ENCODE measurements around the gene DLX6.
"Not testable (repeated sequence)": the region's sequence is repeated elsewhere in the genome, so short reads cannot be mapped to it uniquely, and the experiment has no call there.

The DLX6 gene

GRCh38 chr7:97024209-97025129 lies 19.1 kb downstream of the DLX6 start, which contains the start of gene DLX5:
DLX5 (minus strand) TSS chr7:97024831; CDS start chr7:97024623, 208 bp downstream.
- DNase-seq (ENCODE audit: low spot score): no peak

GRCh38 chr7:97025130-97025499 lies 19.8 kb downstream of the DLX6 start:
- no peak for DNase-seq (ENCODE audit: low spot score)

GRCh38 chr7:97025983-97026714 lies 20.8 kb downstream of the DLX6 start:
- DNase-seq (ENCODE audit: low spot score): no peak

GRCh38 chr7:97026715-97027426 lies 21.5 kb downstream of the DLX6 start:
- no peak for DNase-seq (ENCODE audit: low spot score)

GRCh38 chr7:97027427-97028234 lies 22.3 kb downstream of the DLX6 start:
- DNase-seq (ENCODE audit: low spot score): peak; percentile 47

GRCh38 chr7:97034213-97034852 lies 29.0 kb downstream of the DLX6 start:
- DNase-seq (ENCODE audit: low spot score): not testable (repeated sequence)

GRCh38 chr7:97039374-97040065 lies 34.2 kb downstream of the DLX6 start:
- DNase-seq (ENCODE audit: low spot score): no peak

GRCh38 chr7:97043281-97043680 lies 37.9 kb downstream of the DLX6 start:
- no peak for DNase-seq (ENCODE audit: low spot score)

Measured in CD4-positive, alpha-beta T cell treated with Interleukin-6 at 100 ng/mL for 8 hours (primary cell).